HCT116 (cell line): ENCODE data around the gene PLA2G2E. TPM values are rescaled to one million over a fixed set of nuclear protein-coding genes. Genes with fewer than 3 reads are reported as not detected.

ENCODE experiments used
- ATAC-seq: fragments of 200-7000 bp; cut with Tn5 transposase; 2 replicates; pipeline ENCODE4 v1.9.1; 2020; ENCODE audit warnings: mild to moderate bottlenecking, moderate library complexity
- BruUV-seq: library from RNA; stranded (reverse); fragments of 400-500 nt; replicated peaks from 2 replicates; lab custom pipeline; 2021; lab: Mats Ljungman, UMichigan
- CTCF ChIA-PET: fragments of 300-600 bp; sonication (Branson Sonifier 250); formaldehyde crosslinking; loops from one replicate; lab custom pipeline; 2021; ENCODE audit warnings: antibody characterized with exemption; lab: Charles Lee
- POLR2A ChIA-PET: fragments of 300-600, 350-600 bp; sonication (Branson Sonifier 250); formaldehyde crosslinking; loops from one replicate; lab custom pipeline; 2021; ENCODE audit warnings: antibody characterized with exemption; lab: Charles Lee
- RAD21 ChIA-PET, 2 experiments: fragments of 300-600 bp; sonication (Branson Sonifier 250); formaldehyde crosslinking; loops; one replicate each; lab custom pipeline; 2023; ENCODE audit warnings: low total read pairs in 2 of 2; ENCODE audit not compliant: uncharacterized antibody in 2 of 2, unreplicated experiment in 2 of 2, low non-redundant PET in 1 of 2; lab: Charles Lee
- DNase-seq: peaks from one replicate; pipeline ENCODE4 v3.0.0-alpha.2; 2010; ENCODE audit warnings: low read depth, low spot score
- H2AFZ ChIP-seq: fragments of 200-600 bp; shearing (Covaris generic), sonication (generic); 2 replicates; pipeline ENCODE4 v1.6.1; 2017; ENCODE audit warnings: low read depth, mixed run types, mixed read lengths, antibody characterized with exemption, low read length; ENCODE audit not compliant: poor library complexity, severe bottlenecking
- H3K27ac ChIP-seq: 2 replicates; pipeline ENCODE4 v1.5.1; 2012; ENCODE audit warnings: low read depth, low read length
- H3K27me3 ChIP-seq: fragments of 200-600 bp; sonication (generic); 2 replicates; pipeline ENCODE4 v1.6.1; 2016; ENCODE audit warnings: mixed run types, low read length, mixed read lengths; ENCODE audit not compliant: insufficient read depth
- H3K36me3 ChIP-seq, 2 experiments: fragments of 200-500 bp in 1 of 2; fragments of 200-600 bp in 1 of 2; sonication (Bioruptor generic) in 1 of 2; sonication (generic) in 1 of 2; 2 replicates each; pipeline versions ENCODE4 v1.5.1 to v1.6.1; 2014 to 2016; ENCODE audit warnings: low read length in 2 of 2, inconsistent platforms in 1 of 2, mixed read lengths in 1 of 2, mixed run types in 1 of 2; ENCODE audit not compliant: insufficient read depth in 2 of 2, control insufficient read depth in 1 of 2
- H3K4me1 ChIP-seq, 2 experiments: fragments of 200-600 bp in 1 of 2; sonication (generic) in 1 of 2; 2 replicates each; pipeline versions ENCODE4 v1.5.1 to v1.6.1; 2012 to 2017; ENCODE audit warnings: low read length in 2 of 2, inconsistent platforms in 1 of 2, mild to moderate bottlenecking in 1 of 2, mixed read lengths in 1 of 2, mixed run types in 1 of 2, moderate library complexity in 1 of 2; ENCODE audit not compliant: insufficient read depth in 2 of 2, control insufficient read depth in 1 of 2
- H3K4me2 ChIP-seq: fragments of 200-600 bp; sonication (generic); 2 replicates; pipeline ENCODE4 v1.6.1; 2017; ENCODE audit warnings: mixed run types, low read length, mixed read lengths
- H3K4me3 ChIP-seq, 2 experiments: fragments of 200-600 bp in 1 of 2; sonication (generic) in 1 of 2; replicated peaks in 1 of 2; 2 replicates each; pipeline ENCODE4 v1.5.1; 2011 to 2016; ENCODE audit warnings: low read length in 2 of 2, control low read depth in 1 of 2, low read depth in 1 of 2, mild to moderate bottlenecking in 1 of 2, mixed read lengths in 1 of 2, mixed run types in 1 of 2
- H3K79me2 ChIP-seq: fragments of 200-600 bp; sonication (generic); 2 replicates; pipeline ENCODE4 v1.6.1; 2017; ENCODE audit warnings: mild to moderate bottlenecking, mixed run types, low read length, moderate library complexity, mixed read lengths; ENCODE audit not compliant: insufficient read depth
- H3K9ac ChIP-seq: fragments of 200-600 bp; sonication (generic); 2 replicates; pipeline ENCODE4 v1.6.1; 2016; ENCODE audit warnings: low read length, mixed read lengths
- H3K9me2 ChIP-seq: fragments of 200-600 bp; sonication (generic), shearing (Covaris generic); 2 replicates; pipeline ENCODE4 v1.6.1; 2017; ENCODE audit warnings: mixed run types, mild to moderate bottlenecking, moderate library complexity; ENCODE audit not compliant: insufficient read depth
- H3K9me3 ChIP-seq, 2 experiments: fragments of 200-500 bp in 1 of 2; fragments of 200-600 bp in 1 of 2; sonication (Bioruptor generic) in 1 of 2; sonication (generic) in 1 of 2; 2 replicates each; pipeline ENCODE4 v1.6.1; 2014 to 2017; ENCODE audit warnings: low read length in 2 of 2, mixed read lengths in 2 of 2, inconsistent platforms in 1 of 2, low read depth in 1 of 2, mild to moderate bottlenecking in 1 of 2, mixed run types in 1 of 2, moderate library complexity in 1 of 2; ENCODE audit not compliant: control insufficient read depth in 1 of 2, insufficient read depth in 1 of 2
- H4K20me1 ChIP-seq: fragments of 200-600 bp; sonication (generic), shearing (Covaris generic); 2 replicates; pipeline ENCODE4 v1.6.1; 2017; ENCODE audit warnings: mixed run types, mild to moderate bottlenecking, moderate library complexity; ENCODE audit not compliant: insufficient read depth
- ATF3 ChIP-seq: IDR thresholded peaks from 2 replicates; pipeline ENCODE4 v1.6.1; 2012
- ELF1 ChIP-seq: IDR thresholded peaks from 2 replicates; pipeline ENCODE4 v1.6.1; 2012; ENCODE audit warnings: low read depth, borderline replicate concordance
- EZH2 ChIP-seq: fragments of 200-600 bp; sonication (generic); IDR thresholded peaks from 2 replicates; pipeline ENCODE4 v1.6.1; 2017; ENCODE audit warnings: antibody characterized with exemption, mixed run types
- EZH2phosphoT487 ChIP-seq: fragments of 200-600 bp; IDR thresholded peaks from 2 replicates; pipeline ENCODE4 v1.6.1; 2018; ENCODE audit warnings: antibody characterized with exemption, borderline replicate concordance
- JUND ChIP-seq: IDR thresholded peaks from 2 replicates; pipeline ENCODE4 v1.6.1; 2012
- POLR2A ChIP-seq: IDR thresholded peaks from 2 replicates; pipeline ENCODE4 v1.7.0; 2011; ENCODE audit warnings: borderline replicate concordance; ENCODE audit not compliant: insufficient read depth, insufficient read length; ENCODE audit errors: extremely low read depth
- POLR2AphosphoS5 ChIP-seq: IDR thresholded peaks from 2 replicates; pipeline ENCODE4 v1.6.1; 2011; ENCODE audit warnings: mild to moderate bottlenecking, low read depth, low read length, moderate library complexity
- SIN3A ChIP-seq: IDR thresholded peaks from 2 replicates; pipeline ENCODE4 v1.6.1; 2012; ENCODE audit warnings: low read depth
- SRF ChIP-seq: IDR thresholded peaks from 2 replicates; pipeline ENCODE4 v1.6.1; 2012; ENCODE audit warnings: low read depth
- ZBTB33 ChIP-seq: IDR thresholded peaks from 2 replicates; pipeline ENCODE4 v1.6.1; 2011; ENCODE audit warnings: mild to moderate bottlenecking, low read length, moderate library complexity; ENCODE audit not compliant: insufficient replicate concordance; ENCODE audit errors: extremely low read depth
- ZNF274 ChIP-seq: fragments of 200-500 bp; sonication (Bioruptor generic); IDR thresholded peaks from 2 replicates; pipeline ENCODE4 v1.6.1; 2014; ENCODE audit warnings: mild to moderate bottlenecking, low read depth, low read length, inconsistent platforms
- intact Hi-C: fragments of 100-400 bp; cut with micrococcal nuclease; formaldehyde crosslinking; loops from 2 replicates; pipeline ENCODE4 v1.10.0; 2022
- total RNA-seq: library from RNA; stranded (reverse); gene quantifications from one replicate; pipeline ENCODE4 v1.2.1, GENCODE V29; 2021; ENCODE audit not compliant: unreplicated experiment

The PLA2G2E gene
- total RNA-seq, 1 experiment from 2014 or later = not detected

- TF ChIP-seq ZBTB33 (no peak), SIN3A (no peak), POLR2A (no peak), ZNF274 (no peak), POLR2AphosphoS5 (no peak)
Observed at GRCh38 chr1:19923953-19924346, 533 bp upstream of the PLA2G2E start (continued).

- Histone ChIP-seq H2AFZ (no peak overlapping the region), H3K4me1 (peaks cover 27 to 54% of the 10 kb centered on the region in 2 experiments), H3K9me3 (no peaks in the 10 kb centered on the region), H4K20me1 (no peaks in the 10 kb centered on the region), H3K36me3 (no peaks in the 10 kb centered on the region), H3K79me2 (no peaks in the 10 kb centered on the region), H3K27ac (no peak overlapping the region), H3K9me2 (no peaks in the 10 kb centered on the region), H3K27me3 (no peaks in the 10 kb centered on the region), H3K4me3 (no peak overlapping the region), H3K4me2 (no peak overlapping the region), H3K9ac (no peak overlapping the region)
- DNase-seq (no peak), ATAC-seq (no peak)
- RAD21 ChIA-PET = no interaction called here
- BruUV-seq = no TSS peak
- intact Hi-C loops = no loop called here
- POLR2A ChIA-PET = interaction anchor here (0.8 kb wide), 1 partner anchor 230 kb away, joined by 3 read pairs; no protein-coding TSS in a partner anchor
- CTCF ChIA-PET = interaction anchor here (0.8 to 1.8 kb wide), 3 partner anchors 40 to 230 kb away, joined by 3 to 7 read pairs (median 4); partner anchors contain the start of gene OTUD3
- no peak for TF ChIP-seq ELF1
- TF ChIP-seq EZH2 = no peak
- no peak for TF ChIP-seq ATF3
- no peak for TF ChIP-seq SRF
- TF ChIP-seq EZH2phosphoT487 = no peak
- no peak for TF ChIP-seq JUND
Observed at GRCh38 chr1:19922015-19922688, 1.3 kb downstream of the PLA2G2E start.
